Left lung (tissue), 10 donors: ENCODE data around the gene SHBG. TPM values are rescaled to one million over a fixed set of nuclear protein-coding genes. Genes with fewer than 3 reads are reported as not detected.

Source experiments
- ATAC-seq: fragments of 200-7000 bp; cut with Tn5 transposase; one replicate; pipeline ENCODE4 v1.9.1; 2020; ENCODE audit warnings: moderate library complexity
- DNase-seq, 4 donors: peaks; one replicate each; pipeline ENCODE4 v3.0.0-alpha.2; 2013 to 2020
- H3K27ac ChIP-seq, 2 donors: fragments of 200-600 bp; sonication (generic) in 1 of 2; one replicate each; pipeline versions ENCODE4 v1.5.0 to v1.8.0; 2020 to 2021
- H3K27me3 ChIP-seq, 2 donors: fragments of 200-600 bp; sonication (generic) in 1 of 2; one replicate each; pipeline versions ENCODE4 v1.5.0 to v1.8.0; 2020 to 2021
- H3K36me3 ChIP-seq, 2 donors: fragments of 200-600 bp; sonication (generic) in 1 of 2; one replicate each; pipeline versions ENCODE4 v1.5.0 to v1.8.0; 2020 to 2021
- H3K4me1 ChIP-seq, 2 donors: fragments of 200-600 bp; one replicate each; pipeline ENCODE4 v1.8.0; 2021
- H3K4me3 ChIP-seq, 2 donors: fragments of 200-600 bp; sonication (generic) in 1 of 2; one replicate each; pipeline versions ENCODE4 v1.5.0 to v1.8.0; 2020 to 2021; ENCODE audit warnings: mild to moderate bottlenecking in 1 of 2
- H3K9me3 ChIP-seq, 2 donors: fragments of 200-600 bp; sonication (generic) in 1 of 2; one replicate each; pipeline versions ENCODE4 v1.5.0 to v1.8.0; 2020 to 2021
- CTCF ChIP-seq, 2 donors: fragments of 200-600 bp; sonication (generic) in 1 of 2; IDR thresholded peaks; one replicate each; pipeline versions ENCODE4 v1.5.0 to v1.8.0; 2021; ENCODE audit warnings: antibody characterized with exemption in 2 of 2
- intact Hi-C, 2 donors: fragments of 100-400 bp; cut with DNase I; formaldehyde crosslinking; loops; one replicate each; pipeline versions ENCODE4 v1.11.2 to v1.14.2; 2022
- polyA plus RNA-seq, 6 donors: library from polyadenylated mRNA; unstranded; fragments of 120-200 nt; gene quantifications; one replicate each; pipeline ENCODE4 v1.2.1, GENCODE V29; 2013; ENCODE audit not compliant: insufficient read length in 6 of 6
- total RNA-seq, 2 donors: library from RNA; stranded (reverse); fragmentation: NEBNext Ultra II Directional; extraction: Animal tissue kit (Norgen Biotek cat#: 25700); gene quantifications; one replicate each; pipeline ENCODE4 v1.2.1, GENCODE V29; 2021
- donor health status: DM: no; HTN: yes; CAD: no.
- donor health status: DM: no; HTN: no; CAD: no.

Gene SHBG
- total and polyA plus RNA-seq, 8 donors: 0.50 to 2.2 (median 1.3) TPM; not detected in 1

GRCh38 chr17:7650509-7651096 is 20.7 kb downstream of the SHBG start, which contains the start of gene ATP1B2:
Gene ATP1B2 (plus strand): TSS chr17:7650926. CDS start chr17:7651519, 593 bp downstream.
- H3K27ac ChIP-seq: no peak within 1 kb of the TSS
- H3K4me3 ChIP-seq: peak within 1 kb of the TSS; percentile 24 to 37
- TF ChIP-seq CTCF (IDR thresholded peaks at IDR 0.05): no peak
- peaks cover 15 to 69% of the 10 kb centered on the region in 2 donors for H3K27me3 ChIP-seq
- intact Hi-C loops: no loop called here
- DNase-seq (peak; percentile 71 to 90 (median 78)), ATAC-seq (peak; percentile 85)
- H3K9me3 ChIP-seq: no peaks in the 10 kb centered on the region
- peaks cover 16 to 20% of the 10 kb centered on the region in 2 donors for H3K4me1 ChIP-seq
- no peaks in the 10 kb centered on the region for H3K36me3 ChIP-seq

DNA sequence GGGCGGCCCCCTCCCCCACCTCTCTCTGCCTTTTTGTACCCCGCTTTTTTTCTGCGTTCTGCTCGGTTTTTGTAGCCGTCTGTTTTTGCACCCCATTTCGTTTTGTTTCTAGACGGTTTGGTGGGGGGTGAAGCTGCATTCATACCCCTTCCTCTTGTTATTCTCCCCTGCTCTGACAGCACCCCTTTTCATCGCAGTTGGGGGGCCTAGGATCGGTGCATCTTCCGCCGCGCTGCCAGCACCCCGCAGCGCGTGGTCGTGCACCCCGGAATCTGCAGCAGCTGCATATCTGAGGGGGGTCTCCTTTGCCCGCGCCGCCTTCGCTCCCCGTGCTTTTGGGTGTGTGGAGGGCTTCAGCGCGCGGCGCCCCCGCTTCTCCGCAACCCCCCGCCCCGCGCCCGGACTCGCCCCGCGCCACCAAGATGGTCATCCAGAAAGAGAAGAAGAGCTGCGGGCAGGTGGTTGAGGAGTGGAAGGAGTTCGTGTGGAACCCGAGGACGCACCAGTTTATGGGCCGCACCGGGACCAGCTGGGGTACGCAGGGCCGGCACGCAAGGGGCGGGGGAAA is 21.2 kb downstream of the SHBG start:
- no peaks in the 10 kb centered on the region for H3K36me3 ChIP-seq
- peaks cover 16 to 20% of the 10 kb centered on the region in 2 donors for H3K4me1 ChIP-seq
- peaks cover 15 to 69% of the 10 kb centered on the region in 2 donors for H3K27me3 ChIP-seq
- no peaks in the 10 kb centered on the region for H3K9me3 ChIP-seq
- peak overlapping the region; percentile 24 to 37 for H3K4me3 ChIP-seq
- ATAC-seq (no peak), DNase-seq (no peak)
- no peak for TF ChIP-seq CTCF (IDR thresholded peaks at IDR 0.05)
- no peak overlapping the region for H3K27ac ChIP-seq
- intact Hi-C loops: no loop called here

DNA sequence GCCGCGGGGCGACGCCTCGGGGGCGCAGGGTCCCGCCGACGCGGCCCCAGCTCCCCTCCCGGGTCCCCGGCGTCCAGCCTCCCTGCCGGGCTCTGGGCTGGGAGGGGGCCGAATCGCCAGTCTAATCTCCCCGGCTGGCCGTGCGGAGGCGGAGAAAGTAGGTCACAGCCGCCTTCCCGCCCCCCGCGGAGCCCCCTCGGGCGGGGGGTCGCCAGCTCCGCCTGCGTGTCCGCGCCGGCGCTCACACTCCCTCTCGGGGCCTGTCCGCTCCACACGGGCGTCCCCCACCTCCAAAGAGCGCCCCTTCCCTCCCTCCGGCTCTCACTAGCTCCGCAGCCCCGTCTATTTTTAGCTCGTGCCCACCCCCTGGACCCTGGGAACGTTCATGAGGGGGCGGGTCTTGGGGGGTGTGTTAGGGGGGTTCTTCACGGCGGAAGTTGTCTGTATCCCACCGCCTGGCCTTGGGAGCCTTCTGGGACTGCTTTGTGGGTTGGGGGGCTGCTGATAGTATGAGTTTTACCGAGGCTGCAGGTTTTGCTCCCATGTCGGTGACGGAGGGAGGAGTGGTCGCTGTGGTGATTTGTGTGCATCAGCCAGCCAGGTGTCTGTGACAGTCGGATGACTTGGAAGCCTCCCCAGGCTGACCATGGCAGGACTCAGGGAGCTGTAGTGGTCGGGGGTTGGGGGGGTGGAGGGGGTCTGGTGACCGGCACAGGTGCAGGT is 21.9 kb downstream of the SHBG start:
- Histone ChIP-seq H3K27me3 (peaks cover 15 to 69% of the 10 kb centered on the region in 2 donors), H3K27ac (no peak overlapping the region), H3K36me3 (no peaks in the 10 kb centered on the region), H3K9me3 (no peaks in the 10 kb centered on the region), H3K4me1 (peaks cover 16 to 20% of the 10 kb centered on the region in 2 donors), H3K4me3 (peak overlapping the region; percentile 24 to 37)
- DNase-seq (peak in 2 of 4 donors; percentile 73 to 87), ATAC-seq (no peak)
- intact Hi-C loops: no loop called here
- no peak for TF ChIP-seq CTCF (IDR thresholded peaks at IDR 0.05)

- no peak overlapping the region for H3K4me3 ChIP-seq
- peaks cover 15 to 63% of the 10 kb centered on the region in 2 donors for H3K27me3 ChIP-seq
- H3K27ac ChIP-seq: no peak overlapping the region
- DNase-seq: no peak
- intact Hi-C loops: no loop called here
- ATAC-seq: no peak
- peaks cover 16 to 20% of the 10 kb centered on the region in 2 donors for H3K4me1 ChIP-seq
- no peak for TF ChIP-seq CTCF (IDR thresholded peaks at IDR 0.05)
- no peaks in the 10 kb centered on the region for H3K9me3 ChIP-seq
- H3K36me3 ChIP-seq: no peaks in the 10 kb centered on the region
Measured at GRCh38 chr17:7652388-7653356, 22.7 kb downstream of the SHBG start.
